CD4-positive, alpha-beta T cell treated with Interleukin-12 subunit alpha and Interleukin-12 subunit beta, for 1 hour (primary cell): ENCODE data around the gene ORAI1.
"Not testable (repeated sequence)": the region's sequence is repeated elsewhere in the genome, so short reads cannot be mapped to it uniquely, and the experiment has no call there.

Source experiments
- DNase-seq: peaks from one replicate; pipeline ENCODE4 v3.0.0-alpha.2; 2020

ORAI1 gene

DNA sequence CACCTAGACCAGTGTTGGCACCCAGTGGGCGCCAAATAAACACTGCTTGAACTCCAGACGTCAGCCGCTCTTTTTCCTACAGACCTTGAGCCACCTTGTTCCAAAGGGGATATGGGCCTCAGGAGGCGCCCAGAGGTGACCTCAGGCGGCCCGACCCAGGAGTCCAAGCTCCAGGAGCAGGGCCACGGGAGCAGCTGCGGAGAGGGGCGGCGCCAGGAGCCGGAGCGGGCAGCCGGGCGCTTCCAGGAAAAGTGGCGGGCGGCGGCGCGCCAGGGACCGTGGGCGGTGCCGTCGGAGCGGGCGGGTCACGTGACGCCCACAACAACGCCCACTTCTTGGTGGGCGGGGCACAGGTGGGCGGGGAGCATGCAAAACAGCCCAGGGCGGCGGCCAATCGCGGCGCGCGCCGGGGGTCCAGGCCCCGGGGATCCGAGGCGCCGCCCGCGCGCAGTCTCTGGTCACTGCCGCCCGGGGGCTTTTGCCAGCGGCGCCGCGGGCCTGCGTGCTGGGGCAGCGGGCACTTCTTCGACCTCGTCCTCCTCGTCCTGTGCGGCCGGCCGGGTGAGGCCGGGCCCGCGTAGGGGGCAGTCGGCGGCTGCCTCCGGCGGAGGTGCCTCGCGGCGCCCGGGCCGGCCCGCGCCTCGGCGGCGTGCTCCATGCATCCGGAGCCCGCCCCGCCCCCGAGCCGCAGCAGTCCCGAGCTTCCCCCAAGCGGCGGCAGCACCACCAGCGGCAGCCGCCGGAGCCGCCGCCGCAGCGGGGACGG, at the start of gene ORAI1:
TSS of gene ORAI1 (plus strand) at position 444 of the 766 bp plus-strand sequence.
- DNase-seq: peak; percentile 96

DNA sequence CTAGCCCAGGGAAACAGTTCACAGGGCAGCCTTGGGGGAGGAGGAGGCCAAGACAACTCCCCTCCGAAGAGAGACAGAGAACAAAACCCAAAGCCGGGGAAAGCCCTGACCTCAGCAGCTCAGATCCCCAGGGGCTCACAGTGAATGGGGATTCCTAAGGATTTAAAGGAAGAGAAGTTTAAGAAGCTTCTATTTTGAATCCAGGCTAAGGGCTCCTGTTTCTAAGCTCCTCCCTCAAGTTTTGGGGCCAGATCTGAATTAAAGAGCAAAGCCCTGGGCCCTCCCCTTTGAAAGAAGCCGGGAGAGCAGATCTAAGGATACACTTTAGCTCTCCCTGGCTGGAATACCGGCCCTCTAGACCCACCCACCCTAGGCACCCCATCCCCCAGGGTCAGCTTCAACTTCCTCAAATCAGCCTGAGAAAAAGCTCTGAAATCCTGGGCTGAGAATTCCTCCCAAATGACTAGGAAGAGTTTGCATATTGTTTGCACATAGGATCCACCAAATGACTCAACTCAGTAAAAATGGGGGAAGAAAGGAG, 49.4 kb upstream of the ORAI1 start:
- no peak for DNase-seq

- DNase-seq: no peak
These were observed 48.7 kb upstream of the ORAI1 start for GRCh38 chr12:121577443-121578180.

- DNase-seq: peak; percentile 33
These were observed 47.8 kb upstream of the ORAI1 start for GRCh38 chr12:121578230-121579189.

DNA sequence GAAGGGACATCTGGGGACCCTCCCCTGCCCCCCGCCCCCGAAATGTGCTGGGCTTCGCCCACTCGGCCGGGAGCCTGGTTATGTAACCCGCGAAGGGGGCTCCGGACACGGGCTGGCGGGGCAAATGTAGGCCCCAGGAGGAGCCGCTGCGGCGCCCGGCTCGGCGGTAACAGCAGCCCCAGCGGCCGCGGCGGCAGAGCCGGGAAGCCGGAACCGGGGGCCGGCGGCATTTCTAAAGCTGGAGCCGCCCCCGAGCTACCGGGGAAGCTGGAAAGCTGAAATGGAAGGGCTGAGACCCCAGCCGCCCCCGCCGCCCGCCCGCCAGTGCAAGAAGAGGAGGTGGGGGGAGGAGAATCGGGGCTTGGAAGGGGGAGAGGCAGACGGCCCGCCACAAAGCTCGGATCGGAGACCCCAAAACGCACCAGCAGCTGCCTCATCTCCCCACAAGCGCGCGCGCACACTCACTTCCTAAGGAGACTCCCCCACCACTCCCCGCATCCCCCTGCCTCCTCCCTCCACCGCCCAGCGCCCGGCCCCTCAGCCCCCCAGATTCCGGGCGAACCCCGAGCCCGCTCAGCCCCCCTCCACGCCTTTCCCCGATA, 47.0 kb upstream of the ORAI1 start:
- DNase-seq: peak; percentile 48

DNA sequence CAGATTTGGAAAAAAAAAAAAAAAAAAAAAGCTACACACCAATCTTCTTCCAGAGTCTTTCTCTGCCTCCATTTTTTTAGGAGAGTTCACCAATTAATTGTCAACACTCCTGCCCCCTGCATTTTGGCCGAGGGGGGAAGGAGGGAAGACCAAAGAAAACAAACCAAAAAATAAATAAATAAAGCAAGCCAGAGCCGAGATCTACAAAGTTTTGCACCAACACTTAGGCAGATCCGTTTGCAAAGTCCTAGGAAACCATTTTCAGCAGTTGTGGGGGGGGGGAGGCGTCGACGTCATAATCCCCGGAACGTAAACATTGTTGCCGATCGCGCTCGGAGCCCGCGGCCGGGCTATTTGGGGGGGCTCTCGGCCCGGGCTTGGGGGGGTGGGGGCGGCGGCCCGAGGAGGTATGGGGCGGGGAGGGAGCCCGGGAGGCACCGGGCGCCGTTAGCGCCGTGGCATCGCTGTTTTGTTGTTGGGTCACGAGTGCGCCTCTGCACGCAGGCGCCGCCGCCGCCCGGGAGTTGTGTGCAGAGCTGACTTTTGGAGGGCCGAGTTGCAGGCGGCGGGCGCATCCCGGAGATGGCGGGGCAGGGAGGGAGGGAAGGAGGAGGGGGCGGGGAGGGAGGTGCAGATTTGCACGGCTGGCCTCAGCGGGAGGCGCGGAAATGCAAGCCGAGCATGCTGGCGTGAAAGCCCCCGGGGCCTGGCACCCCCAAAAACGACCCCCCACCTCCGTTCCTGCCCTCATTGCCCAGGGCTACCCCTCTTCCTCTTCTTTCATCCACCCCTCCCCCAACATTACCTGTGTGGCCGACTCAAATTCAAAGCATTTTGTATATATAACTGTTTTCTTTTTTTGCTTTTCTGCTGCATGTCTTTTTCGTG, 46.1 kb upstream of the ORAI1 start:
- DNase-seq: peak; percentile 82

- DNase-seq: peak; percentile 32
These were observed 45.2 kb upstream of the ORAI1 start, which contains the start of gene KDM2B for GRCh38 chr12:121580959-121581685. Gene KDM2B, minus strand, starts transcription at chr12:121581023. Its CDS starts 112 bp downstream, at chr12:121580911.

DNA sequence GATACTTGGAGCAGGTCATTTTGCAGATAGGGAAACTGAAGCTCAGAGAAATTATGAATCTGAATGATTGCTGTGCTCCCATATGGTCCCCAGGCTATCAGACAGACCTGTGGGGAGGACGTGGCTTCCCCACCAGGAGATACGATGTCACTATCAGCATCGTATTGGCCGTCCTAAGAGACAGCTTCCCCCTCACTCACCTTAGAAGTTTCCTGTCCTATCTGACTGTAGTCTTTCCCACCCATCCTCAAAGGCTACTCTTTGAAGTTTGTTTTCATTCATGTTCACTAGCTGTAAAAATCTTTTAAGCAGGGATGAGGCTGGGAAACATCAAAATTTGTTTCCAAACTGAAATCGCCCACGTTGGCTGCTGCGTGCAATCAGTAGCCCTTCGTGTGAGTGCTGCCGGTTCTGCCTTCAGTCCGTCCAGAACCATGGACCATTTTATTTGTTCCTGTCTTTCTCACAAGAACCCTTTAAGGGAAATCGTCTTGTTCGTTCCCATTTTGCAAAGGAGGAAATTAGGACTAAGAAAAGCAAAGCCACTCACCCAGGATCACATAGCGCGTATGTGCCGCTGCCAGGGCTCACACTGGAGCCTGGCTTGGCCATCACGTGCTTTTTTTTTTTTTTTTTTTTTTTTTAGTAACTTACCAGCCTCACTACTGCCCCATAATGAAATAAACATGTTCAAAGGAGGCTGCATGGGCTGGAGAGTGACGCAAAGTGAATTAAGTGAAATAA, 44.5 kb upstream of the ORAI1 start:
- peak; percentile 33 for DNase-seq

- DNase-seq: no peak
These were observed 43.6 kb upstream of the ORAI1 start for GRCh38 chr12:121582583-121583333.

- not testable (repeated sequence) for DNase-seq
These were observed 43.0 kb upstream of the ORAI1 start for GRCh38 chr12:121583334-121583661.

GRCh38 chr12:121584885-121585284, 41.4 kb upstream of the ORAI1 start:
- not testable (repeated sequence) for DNase-seq

DNA sequence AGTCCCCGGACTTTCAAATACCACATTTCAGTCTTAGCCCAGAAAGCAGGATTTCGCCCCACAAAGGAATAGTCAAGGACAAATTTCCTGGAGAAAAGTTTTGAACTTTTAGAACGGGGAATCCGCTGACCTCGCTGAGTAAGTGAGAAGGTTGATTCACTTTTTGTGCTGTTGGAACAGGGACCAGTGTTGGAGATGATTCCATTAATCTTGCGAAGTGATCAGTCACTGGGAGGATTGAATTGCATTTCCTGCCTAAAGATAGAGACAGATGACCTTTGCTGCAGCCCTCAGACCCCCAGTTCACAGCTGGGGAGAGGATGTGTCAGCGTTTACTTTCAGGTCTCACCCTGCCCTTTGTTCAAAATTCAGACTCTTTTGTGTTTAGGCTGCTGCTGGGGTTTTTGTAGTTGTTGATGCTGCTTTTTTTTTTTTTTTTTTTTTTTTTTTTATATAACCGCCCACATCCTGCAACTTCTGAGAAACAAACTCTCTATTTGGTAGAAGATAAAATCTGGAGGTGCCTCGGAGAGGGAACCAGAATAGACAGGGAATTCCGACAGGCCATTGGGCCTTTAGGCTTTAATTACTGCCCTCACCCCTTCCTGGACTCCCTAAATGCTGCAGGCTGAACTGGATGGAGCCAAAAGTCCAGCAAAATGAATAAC, 35.7 kb upstream of the ORAI1 start:
- DNase-seq: peak; percentile 87

DNA sequence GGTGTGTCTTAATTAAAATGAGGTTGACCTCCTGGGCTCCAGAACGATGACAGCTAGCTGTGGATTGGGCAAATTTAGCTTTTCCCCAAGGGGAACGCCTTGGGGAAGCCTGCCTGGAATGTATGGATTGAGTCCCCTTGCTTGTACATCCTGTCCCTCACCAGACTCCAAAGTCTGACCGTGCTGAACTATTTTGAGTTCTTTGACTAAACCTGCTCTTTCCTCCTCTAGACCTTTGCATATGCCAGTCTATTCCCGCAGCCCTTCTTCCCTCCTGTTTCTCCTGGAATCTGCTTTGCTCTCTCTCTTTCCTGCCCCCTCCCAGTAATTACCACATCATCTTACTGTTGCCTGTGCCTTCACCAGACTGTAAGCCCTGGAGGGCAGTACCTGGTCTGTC, 34.0 kb upstream of the ORAI1 start:
- no peak for DNase-seq

DNA sequence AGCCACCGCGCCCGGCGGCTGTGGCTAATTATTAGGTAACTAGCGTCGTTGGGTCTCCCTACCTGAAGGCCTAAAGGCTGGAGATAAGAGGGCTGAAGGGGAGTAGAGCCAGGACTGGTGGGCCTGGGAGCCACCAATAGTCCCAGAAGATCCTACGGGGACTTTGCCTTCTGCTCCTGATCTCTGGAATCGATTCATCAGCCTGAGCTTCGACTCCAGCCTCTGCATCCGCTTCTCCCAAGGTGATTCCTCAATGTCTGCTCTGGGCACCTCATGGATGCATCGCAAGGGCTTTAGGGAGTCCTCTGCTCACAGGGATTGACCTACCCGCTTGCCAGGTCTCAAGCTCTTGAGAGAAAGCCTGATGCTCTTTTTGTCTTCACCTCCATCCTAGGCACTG, 30.8 kb upstream of the ORAI1 start:
- DNase-seq: no peak

DNA sequence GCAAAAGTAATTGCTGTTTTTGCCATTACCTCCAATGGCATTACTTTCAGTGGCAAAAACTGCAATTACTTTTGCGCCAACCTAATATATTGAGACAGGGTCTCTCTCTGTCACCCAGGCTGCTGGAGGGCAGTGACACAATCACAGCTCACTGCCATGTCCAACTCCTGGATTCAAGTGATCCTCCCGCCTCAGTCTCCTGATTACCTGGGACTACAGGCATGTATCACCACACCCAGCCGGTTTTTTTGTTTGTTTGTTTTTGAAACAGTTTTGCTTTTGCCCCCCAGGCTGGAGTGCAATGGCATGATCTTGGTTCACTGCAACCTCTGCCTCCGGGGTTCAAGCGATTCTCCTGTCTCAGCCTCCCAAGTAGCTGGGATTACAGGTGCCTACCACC, 29.8 kb upstream of the ORAI1 start:
- no peak for DNase-seq

DNA sequence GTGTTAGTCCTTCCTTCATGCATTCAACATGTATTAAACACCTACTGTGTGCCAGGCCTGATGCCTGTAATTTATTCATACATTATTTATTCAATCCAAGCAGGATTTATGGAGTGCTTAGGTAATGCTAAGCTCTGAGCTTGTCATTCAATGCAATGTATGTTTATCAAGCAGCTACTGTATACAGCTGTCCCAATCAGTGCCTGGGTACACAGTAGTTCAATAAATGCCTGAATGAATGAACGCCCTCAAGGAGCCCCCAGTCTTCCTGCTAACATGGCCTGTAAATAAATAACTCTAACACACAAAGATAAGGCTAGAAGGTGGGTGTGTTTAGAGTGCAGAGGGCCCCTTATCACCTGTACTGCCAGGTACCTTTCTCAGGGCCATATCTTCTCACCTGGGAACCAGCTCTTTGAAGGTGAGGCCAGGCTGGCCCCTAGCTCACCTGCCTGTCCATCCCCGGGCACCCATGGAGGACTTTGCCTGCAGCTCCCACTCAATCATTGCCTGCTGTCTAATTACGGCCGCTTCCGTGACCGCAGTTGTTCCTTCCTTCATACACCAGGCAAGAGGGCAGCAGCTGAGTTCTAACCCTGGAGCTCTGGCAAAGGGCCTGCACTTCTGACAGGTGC, 25.5 kb upstream of the ORAI1 start:
- no peak for DNase-seq

- DNase-seq: no peak
These were observed 23.6 kb upstream of the ORAI1 start for GRCh38 chr12:121602766-121603165.

DNA sequence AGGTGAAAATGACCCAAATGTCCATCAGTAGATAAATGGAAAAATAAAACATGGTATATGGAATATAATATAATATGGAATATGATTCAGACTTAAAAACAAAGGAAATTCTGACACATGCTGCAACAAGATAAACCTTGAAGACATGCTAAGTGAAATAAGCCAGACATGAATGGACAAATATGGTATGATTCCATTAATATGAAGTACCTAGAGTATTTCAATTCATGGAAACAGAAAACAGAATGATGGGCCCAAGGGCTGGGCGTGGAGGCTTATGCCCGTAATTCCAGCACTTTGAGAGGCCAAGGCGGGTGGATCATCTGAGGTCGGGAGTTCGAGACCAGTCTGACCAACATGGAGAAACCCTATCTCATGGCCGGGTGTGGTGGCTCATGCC, 22.7 kb upstream of the ORAI1 start:
- no peak for DNase-seq
